ENCODE results near the gene MLLT1.

DNA sequence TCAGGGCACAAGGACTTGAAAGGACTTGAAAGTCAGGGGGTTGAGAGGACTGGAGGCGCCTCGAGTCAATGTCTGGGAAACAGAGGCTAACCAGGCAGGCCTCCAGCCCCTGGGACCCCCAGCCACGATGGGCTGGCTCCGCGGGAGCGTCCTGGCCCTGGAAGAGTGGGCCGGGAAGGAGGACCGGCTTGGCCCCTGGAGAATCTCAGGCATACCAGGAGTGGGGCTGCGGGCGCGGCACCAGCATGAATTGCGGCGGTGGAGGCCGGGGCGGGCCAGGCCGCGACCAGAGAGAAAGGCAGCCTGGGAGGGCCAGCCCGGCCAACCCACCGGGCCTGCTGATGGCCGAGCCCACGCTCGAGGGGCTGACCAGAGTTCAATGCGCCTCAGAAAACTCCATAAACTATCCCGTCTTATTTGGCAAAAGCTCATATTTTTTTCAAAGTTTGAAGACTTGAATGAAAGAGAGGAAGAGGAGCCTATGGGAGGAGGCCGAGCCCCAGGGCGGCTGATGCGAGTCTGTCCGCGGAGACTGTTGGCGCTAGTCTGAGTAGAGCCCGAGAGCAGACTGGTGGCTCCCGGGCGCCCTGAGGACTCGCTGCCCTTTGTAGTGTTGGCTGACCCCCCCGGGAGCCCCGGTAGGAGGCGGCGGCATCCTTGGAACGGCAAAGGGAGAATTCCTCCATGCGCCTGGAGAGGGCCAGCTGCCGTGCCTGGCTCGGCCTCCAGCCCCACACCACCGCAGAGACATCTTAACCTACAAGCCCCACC is 68.0 kb downstream of the MLLT1 start:
- TF ChIP-seq, protein P1, sequence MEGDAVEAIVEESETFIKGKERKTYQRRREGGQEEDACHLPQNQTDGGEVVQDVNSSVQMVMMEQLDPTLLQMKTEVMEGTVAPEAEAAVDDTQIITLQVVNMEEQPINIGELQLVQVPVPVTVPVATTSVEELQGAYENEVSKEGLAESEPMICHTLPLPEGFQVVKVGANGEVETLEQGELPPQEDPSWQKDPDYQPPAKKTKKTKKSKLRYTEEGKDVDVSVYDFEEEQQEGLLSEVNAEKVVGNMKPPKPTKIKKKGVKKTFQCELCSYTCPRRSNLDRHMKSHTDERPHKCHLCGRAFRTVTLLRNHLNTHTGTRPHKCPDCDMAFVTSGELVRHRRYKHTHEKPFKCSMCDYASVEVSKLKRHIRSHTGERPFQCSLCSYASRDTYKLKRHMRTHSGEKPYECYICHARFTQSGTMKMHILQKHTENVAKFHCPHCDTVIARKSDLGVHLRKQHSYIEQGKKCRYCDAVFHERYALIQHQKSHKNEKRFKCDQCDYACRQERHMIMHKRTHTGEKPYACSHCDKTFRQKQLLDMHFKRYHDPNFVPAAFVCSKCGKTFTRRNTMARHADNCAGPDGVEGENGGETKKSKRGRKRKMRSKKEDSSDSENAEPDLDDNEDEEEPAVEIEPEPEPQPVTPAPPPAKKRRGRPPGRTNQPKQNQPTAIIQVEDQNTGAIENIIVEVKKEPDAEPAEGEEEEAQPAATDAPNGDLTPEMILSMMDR (IDR thresholded peaks at IDR 0.05) = no peak
- TF ChIP-seq POLR2A (IDR thresholded peaks at IDR 0.05) = no peak

All from stomach (tissue), 4 donors.